DND-41 (cell line): ENCODE results near the gene TARDBP.

ENCODE experiments used
- ATAC-seq: fragments of 200-7000 bp; cut with Tn5 transposase; 3 replicates; pipeline ENCODE4 v1.9.1; 2021; ENCODE audit warnings: low read depth; ENCODE audit not compliant: insufficient read depth
- DNase-seq: peaks from one replicate; pipeline ENCODE4 v3.0.0-alpha.2; 2020
- H2AFZ ChIP-seq: 2 replicates; pipeline ENCODE4 v1.6.0; 2012; ENCODE audit warnings: low read depth, low read length
- H3K27ac ChIP-seq: 2 replicates; pipeline ENCODE4 v1.5.1; 2012; ENCODE audit warnings: low read length, inconsistent platforms
- H3K27me3 ChIP-seq: fragments of 200-600 bp; sonication (generic); 2 replicates; pipeline ENCODE4 v1.6.0; 2012; ENCODE audit warnings: low read length, mild to moderate bottlenecking, inconsistent platforms; ENCODE audit not compliant: insufficient read depth, poor library complexity
- H3K36me3 ChIP-seq: 2 replicates; pipeline ENCODE4 v1.5.1; 2012; ENCODE audit warnings: low read length, inconsistent platforms; ENCODE audit not compliant: insufficient read depth
- H3K4me1 ChIP-seq: 2 replicates; pipeline ENCODE4 v1.5.1; 2012; ENCODE audit warnings: mild to moderate bottlenecking, low read length; ENCODE audit not compliant: insufficient read depth
- H3K4me2 ChIP-seq: 2 replicates; pipeline ENCODE4 v1.6.0; 2012; ENCODE audit warnings: mild to moderate bottlenecking, moderate library complexity, low read length, inconsistent platforms; ENCODE audit not compliant: insufficient read depth
- H3K4me3 ChIP-seq, 2 experiments: fragments of 200-600 bp in 1 of 2; shearing (Covaris generic) in 1 of 2; 2 replicates each; pipeline ENCODE4 v1.5.1; 2012 to 2016; ENCODE audit warnings: inconsistent platforms in 2 of 2, low read length in 2 of 2, mild to moderate bottlenecking in 2 of 2, low read depth in 1 of 2, moderate library complexity in 1 of 2
- H3K79me2 ChIP-seq: 2 replicates; pipeline ENCODE4 v1.6.0; 2012; ENCODE audit warnings: low read length, inconsistent platforms; ENCODE audit not compliant: insufficient read depth
- H3K9ac ChIP-seq: 2 replicates; pipeline ENCODE4 v1.6.0; 2012; ENCODE audit warnings: low read depth, mild to moderate bottlenecking, inconsistent platforms, low read length, moderate library complexity
- H3K9me3 ChIP-seq: 2 replicates; pipeline ENCODE4 v1.5.1; 2012; ENCODE audit warnings: low read length, moderate library complexity, mild to moderate bottlenecking, inconsistent platforms; ENCODE audit not compliant: insufficient read depth, severe bottlenecking
- H4K20me1 ChIP-seq: 2 replicates; pipeline ENCODE4 v1.6.0; 2012; ENCODE audit warnings: low read length; ENCODE audit not compliant: insufficient read depth
- CTCF ChIP-seq: IDR thresholded peaks from 2 replicates; pipeline ENCODE4 v1.5.1; 2012; ENCODE audit warnings: borderline replicate concordance, low read length, moderate library complexity, mild to moderate bottlenecking; ENCODE audit not compliant: poor library complexity, severe bottlenecking; ENCODE audit errors: extremely low read depth
- EZH2 ChIP-seq: IDR thresholded peaks from 3 replicates; pipeline ENCODE4 v1.6.1; 2012; ENCODE audit warnings: borderline replicate concordance, low read depth, mild to moderate bottlenecking, moderate library complexity, low read length, inconsistent platforms; ENCODE audit not compliant: severe bottlenecking

The TARDBP gene

GRCh38 chr1:11054666-11055065 is 42.2 kb downstream of the TARDBP start:
- Histone ChIP-seq H3K4me2 (no peak overlapping the region), H3K9ac (no peak overlapping the region), H2AFZ (no peak overlapping the region)

GRCh38 chr1:11055676-11056075 is 43.2 kb downstream of the TARDBP start:
- Histone ChIP-seq H3K79me2 (peaks cover 27% of the 10 kb centered on the region), H3K4me3 (no peak overlapping the region), H3K36me3 (peaks cover 39% of the 10 kb centered on the region), H3K9ac (no peak overlapping the region), H3K4me1 (peaks cover 22% of the 10 kb centered on the region), H3K4me2 (no peak overlapping the region), H2AFZ (no peak overlapping the region), H3K27ac (no peak overlapping the region), H3K27me3 (no peaks in the 10 kb centered on the region), H4K20me1 (peaks cover 31% of the 10 kb centered on the region; the same call in 1 of the 2 replicates), H3K9me3 (no peaks in the 10 kb centered on the region)
- DNase-seq (no peak), ATAC-seq (no peak)
- no peak for TF ChIP-seq CTCF
- no peak for TF ChIP-seq EZH2

More at GRCh38 chr1:11054666-11055065, 42.2 kb downstream of the TARDBP start:
- Histone ChIP-seq H3K9me3 (no peaks in the 10 kb centered on the region), H3K4me1 (peaks cover 18% of the 10 kb centered on the region), H3K36me3 (peaks cover 39% of the 10 kb centered on the region), H3K27me3 (no peaks in the 10 kb centered on the region), H3K4me3 (no peak overlapping the region), H4K20me1 (peaks cover 31% of the 10 kb centered on the region; the same call in 1 of the 2 replicates), H3K79me2 (peaks cover 20% of the 10 kb centered on the region), H3K27ac (no peak overlapping the region)
- DNase-seq (no peak), ATAC-seq (no peak)
- no peak for TF ChIP-seq CTCF
- no peak for TF ChIP-seq EZH2

GRCh38 chr1:11056504-11056903 is 44.0 kb downstream of the TARDBP start:
- peaks cover 34% of the 10 kb centered on the region for H3K79me2 ChIP-seq
- no peak overlapping the region for H3K4me2 ChIP-seq
- H3K27ac ChIP-seq, result no peak overlapping the region
- H3K4me1 ChIP-seq, result peaks cover 31% of the 10 kb centered on the region
- TF ChIP-seq EZH2, result no peak
- TF ChIP-seq CTCF, result no peak
- ATAC-seq (no peak), DNase-seq (no peak)
- H3K27me3 ChIP-seq, result no peaks in the 10 kb centered on the region
- H3K9me3 ChIP-seq, result no peaks in the 10 kb centered on the region
- H3K36me3 ChIP-seq, result peaks cover 39% of the 10 kb centered on the region
- no peak overlapping the region for H3K4me3 ChIP-seq
- no peak overlapping the region for H3K9ac ChIP-seq
- H4K20me1 ChIP-seq, result peaks cover 31% of the 10 kb centered on the region; the same call in 1 of the 2 replicates
- no peak overlapping the region for H2AFZ ChIP-seq
